Neural cell (in vitro differentiated cells): ENCODE results near the gene NPDC1. TPM values are rescaled to one million over a fixed set of nuclear protein-coding genes. Genes with fewer than 3 reads are reported as not detected.

Experiments
- H2AFZ ChIP-seq: fragments of 200-600, 300-800 bp; sonication (generic), shearing (Covaris generic); 2 replicates; pipeline ENCODE4 v1.6.0; 2014; ENCODE audit warnings: low read depth, mild to moderate bottlenecking, antibody characterized with exemption, low read length, moderate library complexity
- H3F3A ChIP-seq: fragments of 200-600 bp; shearing (Covaris generic); 2 replicates; pipeline ENCODE4 v1.6.1; 2016; ENCODE audit warnings: mild to moderate bottlenecking, moderate library complexity, mixed read lengths, antibody characterized with exemption, low read length; ENCODE audit not compliant: insufficient read depth, poor library complexity, severe bottlenecking
- H3K27ac ChIP-seq: fragments of 200-600, 300-800 bp; sonication (generic), shearing (Covaris generic); 2 replicates; pipeline ENCODE4 v1.5.1; 2014; ENCODE audit warnings: mild to moderate bottlenecking, low read length, moderate library complexity
- H3K27me3 ChIP-seq: fragments of 300-800, 200-600 bp; sonication (generic), shearing (Covaris generic); 2 replicates; pipeline ENCODE4 v1.6.0; 2014; ENCODE audit warnings: mild to moderate bottlenecking, low read depth, low read length, moderate library complexity; ENCODE audit not compliant: insufficient read depth
- H3K36me3 ChIP-seq: fragments of 300-800, 200-600 bp; sonication (generic), shearing (Covaris generic); 2 replicates; pipeline ENCODE4 v1.5.1; 2014; ENCODE audit warnings: mild to moderate bottlenecking, antibody characterized with exemption, low read length, moderate library complexity; ENCODE audit not compliant: insufficient read depth
- H3K4me2 ChIP-seq: fragments of 300-800, 200-600 bp; sonication (generic), shearing (Covaris generic); 2 replicates; pipeline ENCODE4 v1.6.0; 2014; ENCODE audit warnings: mild to moderate bottlenecking, low read length
- H3K4me3 ChIP-seq: fragments of 300-800, 200-600 bp; sonication (generic), shearing (Covaris generic); 2 replicates; pipeline ENCODE4 v1.5.1; 2014; ENCODE audit warnings: mild to moderate bottlenecking, low read length, moderate library complexity
- H3K79me2 ChIP-seq: fragments of 200-600 bp; shearing (Covaris generic); replicated peaks from 2 replicates; pipeline ENCODE4 v1.6.0; 2014; ENCODE audit warnings: mild to moderate bottlenecking, low read length, moderate library complexity; ENCODE audit not compliant: insufficient read depth
- H3K9ac ChIP-seq: fragments of 300-800, 200-600 bp; sonication (generic), shearing (Covaris generic); 2 replicates; pipeline ENCODE4 v1.6.1; 2016; ENCODE audit warnings: mild to moderate bottlenecking, low read length, mixed read lengths
- H3K9me2 ChIP-seq: fragments of 200-600 bp; shearing (Covaris generic); 2 replicates; pipeline ENCODE4 v1.6.1; 2016; ENCODE audit warnings: mild to moderate bottlenecking, low read length, mixed read lengths; ENCODE audit not compliant: insufficient read depth
- H3K9me3 ChIP-seq: fragments of 200-600, 300-800 bp; sonication (generic), shearing (Covaris generic); 2 replicates; pipeline ENCODE4 v1.6.1; 2016; ENCODE audit warnings: mild to moderate bottlenecking, mixed run types, low read length, moderate library complexity, mixed read lengths
- H4K20me1 ChIP-seq: fragments of 200-600 bp; shearing (Covaris generic); 2 replicates; pipeline ENCODE4 v1.6.1; 2016; ENCODE audit warnings: mild to moderate bottlenecking, mixed run types; ENCODE audit not compliant: insufficient read depth
- EP300 ChIP-seq: fragments of 450-650 bp; conservative IDR thresholded peaks from 2 replicates; pipeline ENCODE4 v1.6.1; 2014; ENCODE audit warnings: antibody characterized with exemption, mild to moderate bottlenecking, moderate library complexity; ENCODE audit not compliant: poor library complexity, severe bottlenecking
- EZH2 ChIP-seq: fragments of 200-600, 300-800 bp; shearing (Covaris generic), sonication (generic); IDR thresholded peaks from 2 replicates; pipeline ENCODE4 v1.6.1; 2014; ENCODE audit warnings: antibody characterized with exemption, low read length, borderline replicate concordance, mild to moderate bottlenecking; ENCODE audit not compliant: insufficient read depth, poor library complexity, severe bottlenecking
- MXI1 ChIP-seq: fragments of 450-650 bp; conservative IDR thresholded peaks from 2 replicates; pipeline ENCODE4 v1.6.1; 2014; ENCODE audit warnings: antibody characterized with exemption, mild to moderate bottlenecking; ENCODE audit not compliant: poor library complexity, severe bottlenecking
- POLR2AphosphoS5 ChIP-seq: IDR thresholded peaks from 2 replicates; pipeline ENCODE4 v1.6.1; 2012
- RAD21 ChIP-seq: fragments of 450-650 bp; conservative IDR thresholded peaks from 2 replicates; pipeline ENCODE4 v1.6.1; 2014; ENCODE audit warnings: antibody characterized with exemption, mild to moderate bottlenecking, moderate library complexity
- SMC3 ChIP-seq: fragments of 450-650 bp; conservative IDR thresholded peaks from 2 replicates; pipeline ENCODE4 v1.6.1; 2014; ENCODE audit warnings: antibody characterized with exemption, mild to moderate bottlenecking, moderate library complexity; ENCODE audit not compliant: poor library complexity
- TAF1 ChIP-seq: IDR thresholded peaks from 2 replicates; pipeline ENCODE4 v1.6.1; 2012; ENCODE audit warnings: low read depth
- polyA plus RNA-seq: library from polyadenylated mRNA; depleted of rRNA; stranded (reverse); fragments of >200 nt; gene quantifications from 2 replicates; pipeline ENCODE4 v1.2.3, GENCODE V29; 2014
- TF ChIP-seq, protein P1 (sequence below): IDR thresholded peaks from 2 replicates; pipeline ENCODE4 v1.6.1; 2012; ENCODE audit warnings: borderline replicate concordance
- TF ChIP-seq, protein P2 (sequence below): fragments of 450-650 bp; IDR thresholded peaks from 2 replicates; pipeline ENCODE4 v1.5.1; 2014; ENCODE audit warnings: antibody characterized with exemption, mild to moderate bottlenecking, moderate library complexity; ENCODE audit not compliant: poor library complexity, severe bottlenecking

The NPDC1 gene
- polyA plus RNA-seq, 1 donor from 2014 or later, result 161 TPM

DNA sequence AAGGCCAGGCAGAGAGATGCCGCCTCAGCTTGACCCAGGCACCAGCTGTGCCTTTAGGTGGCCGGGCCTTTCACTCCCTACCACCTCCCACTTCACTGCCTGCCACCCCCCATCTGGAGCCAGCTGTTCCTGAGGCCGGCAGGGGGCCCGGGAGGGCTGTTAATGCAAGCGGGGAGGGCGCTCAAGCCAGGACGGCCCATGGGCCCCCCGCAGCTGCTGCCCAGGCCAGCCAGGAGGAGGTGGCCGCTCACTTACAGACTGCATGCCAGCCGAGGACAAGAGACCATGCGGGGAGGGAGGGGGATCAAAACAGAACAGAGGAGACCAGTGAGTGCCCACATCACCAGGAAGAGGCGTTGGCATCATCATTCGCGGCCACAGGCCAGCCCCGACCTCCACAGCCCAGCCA lies 22.4 kb downstream of the NPDC1 start:
- Histone ChIP-seq H3F3A (no peaks in the 10 kb centered on the region), H2AFZ (no peak overlapping the region), H4K20me1 (no peaks in the 10 kb centered on the region), H3K9me3 (no peaks in the 10 kb centered on the region), H3K9me2 (no peaks in the 10 kb centered on the region), H3K79me2 (peaks cover 5% of the 10 kb centered on the region), H3K27me3 (no peaks in the 10 kb centered on the region), H3K9ac (no peak overlapping the region), H3K36me3 (no peaks in the 10 kb centered on the region), H3K4me2 (no peak overlapping the region), H3K4me3 (no peak overlapping the region), H3K27ac (no peak overlapping the region)
- no peak for TF ChIP-seq EZH2

DNA sequence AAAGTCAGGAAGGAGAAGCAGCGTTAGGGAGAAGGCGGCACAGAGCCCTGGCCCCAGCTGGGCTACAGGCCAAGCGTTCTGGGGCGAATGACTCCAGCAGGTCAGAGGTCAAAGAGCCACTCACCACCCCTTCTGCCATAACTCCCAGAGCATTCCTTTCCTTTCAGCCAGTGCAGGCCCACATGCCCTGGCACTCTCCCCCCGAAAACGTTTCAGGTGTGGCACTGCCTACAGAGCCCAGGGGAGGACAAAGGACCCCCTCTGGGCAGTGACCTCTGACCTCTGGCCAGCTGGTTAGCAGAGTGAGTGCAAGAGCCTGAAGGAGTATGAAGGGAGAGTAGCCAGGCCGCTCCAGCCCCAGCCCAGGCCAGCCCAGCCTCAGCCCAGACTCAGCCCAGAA lies 22.8 kb downstream of the NPDC1 start:
- no peaks in the 10 kb centered on the region for H3K36me3 ChIP-seq
- no peak overlapping the region for H3K27ac ChIP-seq
- no peaks in the 10 kb centered on the region for H3K9me3 ChIP-seq
- H3K9ac ChIP-seq, result no peak overlapping the region
- H3K79me2 ChIP-seq, result peaks cover 5% of the 10 kb centered on the region
- TF ChIP-seq, protein P1, sequence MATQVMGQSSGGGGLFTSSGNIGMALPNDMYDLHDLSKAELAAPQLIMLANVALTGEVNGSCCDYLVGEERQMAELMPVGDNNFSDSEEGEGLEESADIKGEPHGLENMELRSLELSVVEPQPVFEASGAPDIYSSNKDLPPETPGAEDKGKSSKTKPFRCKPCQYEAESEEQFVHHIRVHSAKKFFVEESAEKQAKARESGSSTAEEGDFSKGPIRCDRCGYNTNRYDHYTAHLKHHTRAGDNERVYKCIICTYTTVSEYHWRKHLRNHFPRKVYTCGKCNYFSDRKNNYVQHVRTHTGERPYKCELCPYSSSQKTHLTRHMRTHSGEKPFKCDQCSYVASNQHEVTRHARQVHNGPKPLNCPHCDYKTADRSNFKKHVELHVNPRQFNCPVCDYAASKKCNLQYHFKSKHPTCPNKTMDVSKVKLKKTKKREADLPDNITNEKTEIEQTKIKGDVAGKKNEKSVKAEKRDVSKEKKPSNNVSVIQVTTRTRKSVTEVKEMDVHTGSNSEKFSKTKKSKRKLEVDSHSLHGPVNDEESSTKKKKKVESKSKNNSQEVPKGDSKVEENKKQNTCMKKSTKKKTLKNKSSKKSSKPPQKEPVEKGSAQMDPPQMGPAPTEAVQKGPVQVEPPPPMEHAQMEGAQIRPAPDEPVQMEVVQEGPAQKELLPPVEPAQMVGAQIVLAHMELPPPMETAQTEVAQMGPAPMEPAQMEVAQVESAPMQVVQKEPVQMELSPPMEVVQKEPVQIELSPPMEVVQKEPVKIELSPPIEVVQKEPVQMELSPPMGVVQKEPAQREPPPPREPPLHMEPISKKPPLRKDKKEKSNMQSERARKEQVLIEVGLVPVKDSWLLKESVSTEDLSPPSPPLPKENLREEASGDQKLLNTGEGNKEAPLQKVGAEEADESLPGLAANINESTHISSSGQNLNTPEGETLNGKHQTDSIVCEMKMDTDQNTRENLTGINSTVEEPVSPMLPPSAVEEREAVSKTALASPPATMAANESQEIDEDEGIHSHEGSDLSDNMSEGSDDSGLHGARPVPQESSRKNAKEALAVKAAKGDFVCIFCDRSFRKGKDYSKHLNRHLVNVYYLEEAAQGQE, result no peak
- TF ChIP-seq SMC3 (no peak), EZH2 (no peak), MXI1 (no peak), TAF1 (no peak), RAD21 (no peak), POLR2AphosphoS5 (no peak), EP300 (no peak)
- TF ChIP-seq, protein P2, sequence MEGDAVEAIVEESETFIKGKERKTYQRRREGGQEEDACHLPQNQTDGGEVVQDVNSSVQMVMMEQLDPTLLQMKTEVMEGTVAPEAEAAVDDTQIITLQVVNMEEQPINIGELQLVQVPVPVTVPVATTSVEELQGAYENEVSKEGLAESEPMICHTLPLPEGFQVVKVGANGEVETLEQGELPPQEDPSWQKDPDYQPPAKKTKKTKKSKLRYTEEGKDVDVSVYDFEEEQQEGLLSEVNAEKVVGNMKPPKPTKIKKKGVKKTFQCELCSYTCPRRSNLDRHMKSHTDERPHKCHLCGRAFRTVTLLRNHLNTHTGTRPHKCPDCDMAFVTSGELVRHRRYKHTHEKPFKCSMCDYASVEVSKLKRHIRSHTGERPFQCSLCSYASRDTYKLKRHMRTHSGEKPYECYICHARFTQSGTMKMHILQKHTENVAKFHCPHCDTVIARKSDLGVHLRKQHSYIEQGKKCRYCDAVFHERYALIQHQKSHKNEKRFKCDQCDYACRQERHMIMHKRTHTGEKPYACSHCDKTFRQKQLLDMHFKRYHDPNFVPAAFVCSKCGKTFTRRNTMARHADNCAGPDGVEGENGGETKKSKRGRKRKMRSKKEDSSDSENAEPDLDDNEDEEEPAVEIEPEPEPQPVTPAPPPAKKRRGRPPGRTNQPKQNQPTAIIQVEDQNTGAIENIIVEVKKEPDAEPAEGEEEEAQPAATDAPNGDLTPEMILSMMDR, result no peak
- no peak overlapping the region for H3K4me3 ChIP-seq
- H3F3A ChIP-seq, result no peaks in the 10 kb centered on the region
- no peak overlapping the region for H2AFZ ChIP-seq
- H4K20me1 ChIP-seq, result no peaks in the 10 kb centered on the region
- H3K4me2 ChIP-seq, result no peak overlapping the region
- H3K9me2 ChIP-seq, result no peaks in the 10 kb centered on the region
- H3K27me3 ChIP-seq, result no peaks in the 10 kb centered on the region

DNA sequence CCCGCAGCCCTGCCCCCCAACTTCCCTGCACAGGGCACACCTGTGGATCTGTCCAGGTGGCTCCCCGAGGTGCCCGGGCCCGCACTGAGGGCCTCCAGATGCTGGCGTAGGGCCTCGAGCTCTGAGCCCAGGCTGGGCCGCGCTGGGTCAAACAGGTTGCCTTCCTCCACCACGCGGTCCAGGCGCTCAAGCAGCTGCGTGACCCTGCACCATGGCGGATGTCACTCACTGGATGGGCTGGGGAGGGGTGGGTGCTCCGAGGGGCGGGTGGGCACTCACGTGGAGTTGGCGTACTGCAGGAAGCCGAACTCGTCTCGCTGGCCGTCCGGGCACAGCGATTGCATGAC lies 23.3 kb downstream of the NPDC1 start:
- Histone ChIP-seq H4K20me1 (no peaks in the 10 kb centered on the region), H3K79me2 (peaks cover 5% of the 10 kb centered on the region), H3K27me3 (no peaks in the 10 kb centered on the region), H3K9me2 (no peaks in the 10 kb centered on the region), H3K27ac (no peak overlapping the region), H2AFZ (no peak overlapping the region), H3F3A (no peaks in the 10 kb centered on the region), H3K9ac (no peak overlapping the region), H3K4me3 (no peak overlapping the region), H3K9me3 (no peaks in the 10 kb centered on the region), H3K4me2 (no peak overlapping the region), H3K36me3 (no peaks in the 10 kb centered on the region)
- TF ChIP-seq, protein P2, result no peak
- no peak for TF ChIP-seq MXI1
- no peak for TF ChIP-seq POLR2AphosphoS5
- TF ChIP-seq, protein P1, result no peak
- TF ChIP-seq RAD21, result no peak
- no peak for TF ChIP-seq EZH2
- no peak for TF ChIP-seq EP300
- TF ChIP-seq SMC3, result no peak
- no peak for TF ChIP-seq TAF1
